Stimulated activated CD8-positive, alpha-beta memory T cell treated with anti-CD3 and anti-CD28 coated beads, Interleukin-2, amount 100 ng/mL, for 48 hours (primary cell): ENCODE data around the gene PTPRG.

Experiments used
- DNase-seq, 2 donors: peaks; one replicate each; pipeline ENCODE4 v3.0.0-alpha.2; 2020; ENCODE audit warnings: low read depth in 2 of 2

Gene PTPRG

GRCh38 chr3:62335196-62335595 is 773.8 kb downstream of the PTPRG start:
- DNase-seq, result no peak

GRCh38 chr3:62343755-62344154 is 782.4 kb downstream of the PTPRG start:
- DNase-seq, result no peak
